HepG2 (cell line): ENCODE results near the gene C20orf204. TPM values are rescaled to one million over a fixed set of nuclear protein-coding genes. Genes with fewer than 3 reads are reported as not detected.

Source experiments
- ATF2 ChIP-seq: sonication (generic); formaldehyde crosslinking; IDR thresholded peaks from 2 replicates; pipeline ENCODE4 v1.4.0; 2020; ENCODE audit warnings: missing genetic modification reagents
- CREB3 ChIP-seq: sonication (generic); formaldehyde crosslinking; IDR thresholded peaks from 2 replicates; pipeline ENCODE4 v1.5.0; 2020; ENCODE audit warnings: missing genetic modification reagents
- ETV6 ChIP-seq: sonication (generic); formaldehyde crosslinking; conservative IDR thresholded peaks from 2 replicates; pipeline ENCODE4 v1.4.0; 2020; ENCODE audit warnings: missing genetic modification reagents
- HNRNPH1 ChIP-seq: fragments of 200-400 bp; formaldehyde crosslinking; optimal IDR thresholded peaks from 2 replicates; pipeline ENCODE3; 2017; ENCODE audit warnings: mild to moderate bottlenecking, low read depth, low read length
- HNRNPK ChIP-seq: fragments of 200-400 bp; formaldehyde crosslinking; IDR thresholded peaks from 2 replicates; pipeline ENCODE4 v1.6.1; 2018; ENCODE audit warnings: low read length, low read depth, moderate library complexity, mild to moderate bottlenecking; ENCODE audit not compliant: poor library complexity, severe bottlenecking
- NR3C1 ChIP-seq: sonication (generic); formaldehyde crosslinking; IDR thresholded peaks from 2 replicates; pipeline ENCODE4 v1.4.0; 2020; ENCODE audit warnings: missing genetic modification reagents
- REL ChIP-seq: sonication (generic); formaldehyde crosslinking; conservative IDR thresholded peaks from 2 replicates; pipeline ENCODE4 v1.8.0; 2022; ENCODE audit warnings: mild to moderate bottlenecking, missing genetic modification reagents, moderate library complexity
- SALL1 ChIP-seq: sonication (generic); formaldehyde crosslinking; IDR thresholded peaks from 2 replicates; pipeline ENCODE4 v1.8.0; 2022; ENCODE audit warnings: mild to moderate bottlenecking, missing genetic modification reagents
- SOX5 ChIP-seq: IDR thresholded peaks from 2 replicates; pipeline ENCODE4 v1.6.1; 2016; ENCODE audit warnings: borderline replicate concordance
- TCF12 ChIP-seq, 2 experiments: fragments of 450-650 bp in 1 of 2; sonication (generic) in 1 of 2; formaldehyde crosslinking in 1 of 2; IDR thresholded peaks; 2 replicates each; pipeline versions ENCODE4 v1.6.1 to v1.8.0; 2017 to 2022; ENCODE audit warnings: antibody characterized with exemption in 1 of 2, mild to moderate bottlenecking in 1 of 2, missing genetic modification reagents in 1 of 2, moderate library complexity in 1 of 2
- UBTF ChIP-seq: sonication (generic); formaldehyde crosslinking; IDR thresholded peaks from 2 replicates; pipeline ENCODE4 v1.4.0; 2020; ENCODE audit warnings: mild to moderate bottlenecking, missing genetic modification reagents
- YY1 ChIP-seq: IDR thresholded peaks from 2 replicates; pipeline ENCODE4 v1.6.1; 2011; ENCODE audit warnings: low read length, low read depth, moderate library complexity, mild to moderate bottlenecking; ENCODE audit not compliant: insufficient read depth, insufficient replicate concordance
- ZBTB26 ChIP-seq: IDR thresholded peaks from 2 replicates; pipeline ENCODE4 v1.6.1; 2016; ENCODE audit warnings: missing compliant biosample characterization, missing genetic modification reagents, borderline replicate concordance
- ZNF276 ChIP-seq: sonication (generic); formaldehyde crosslinking; IDR thresholded peaks from 2 replicates; pipeline ENCODE4 v1.4.0; 2020; ENCODE audit warnings: mild to moderate bottlenecking, low read depth, missing genetic modification reagents
- ZNF333 ChIP-seq: sonication (generic); formaldehyde crosslinking; IDR thresholded peaks from 2 replicates; pipeline ENCODE4 v1.4.0; 2020; ENCODE audit warnings: mild to moderate bottlenecking, missing genetic modification reagents, borderline replicate concordance
- ZNF552 ChIP-seq: sonication (generic); formaldehyde crosslinking; IDR thresholded peaks from 2 replicates; pipeline ENCODE4 v1.9.0; 2022; ENCODE audit warnings: missing genetic modification reagents, mild to moderate bottlenecking, borderline replicate concordance
- ZNF709 ChIP-seq: sonication (generic); formaldehyde crosslinking; IDR thresholded peaks from 2 replicates; pipeline ENCODE4 v1.5.0; 2020; ENCODE audit warnings: mild to moderate bottlenecking, missing genetic modification reagents
- ZNF713 ChIP-seq: sonication (generic); formaldehyde crosslinking; IDR thresholded peaks from 2 replicates; pipeline ENCODE4 v1.4.0; 2020; ENCODE audit warnings: mild to moderate bottlenecking, missing genetic modification reagents
- ZNF776 ChIP-seq: sonication (generic); formaldehyde crosslinking; IDR thresholded peaks from 2 replicates; pipeline ENCODE4 v1.4.0; 2020; ENCODE audit warnings: mild to moderate bottlenecking, missing genetic modification reagents
- ZNF878 ChIP-seq: sonication (generic); formaldehyde crosslinking; IDR thresholded peaks from 2 replicates; pipeline ENCODE4 v1.8.1; 2023; ENCODE audit warnings: mild to moderate bottlenecking, missing genetic modification reagents, moderate library complexity
- polyA plus RNA-seq, 8 experiments: library from polyadenylated mRNA; depleted of rRNA in 3 of 8; stranded (reverse) in 7 of 8; unstranded in 1 of 8; fragments of >200 nt; fragmentation: Illumina TruSeq in 4 of 8; extraction: Trizol in 4 of 8; gene quantifications; 2 replicates each; pipeline versions ENCODE4 v1.2.1 to v1.2.3, GENCODE V29; 2011 to 2016; ENCODE audit warnings: low read depth in 4 of 8, missing spikeins in 1 of 8, mixed read lengths in 1 of 8; ENCODE audit not compliant: insufficient read depth in 1 of 8
- total RNA-seq, 5 experiments: library from RNA; depleted of rRNA; stranded (reverse); fragments of >200 nt; fragmentation: Illumina TruSeq; extraction: Trizol; gene quantifications; 2 replicates each; pipeline ENCODE4 v1.2.3, GENCODE V29; 2016; ENCODE audit warnings: low read depth in 1 of 5

The C20orf204 gene
- total and polyA plus RNA-seq, 2 of the 13 experiments (the other 11 are each of a cell fraction or from before 2014, with no cell fraction given): 22.1 to 80.0 TPM

GRCh38 chr20:64042054-64042781 is 6.2 kb downstream of the C20orf204 start (continued):
- 0 out of 2 replicates have a peak, but pooled peaks have one; percentile 12 for TF ChIP-seq NR3C1
- no peak for TF ChIP-seq ZNF552
- TF ChIP-seq TCF12 (IDR thresholded peaks at IDR 0.05): no peak
- TF ChIP-seq TCF12 (CRISPR knock-in tag; IDR thresholded peaks at IDR 0.05): peak; percentile 72; the same call in 1 of the 2 replicates
- peak; percentile 58; the same call in 1 of the 2 replicates for TF ChIP-seq ZNF878 (CRISPR knock-in tag)
- TF ChIP-seq CREB3: peak; percentile 58; the same call in 1 of the 2 replicates
- TF ChIP-seq ZNF709 (CRISPR knock-in tag): peak; percentile 87; the same call in 1 of the 2 replicates
- peak; percentile 41; the same call in 1 of the 2 replicates for TF ChIP-seq ZNF333 (CRISPR knock-in tag)
- TF ChIP-seq SALL1 (CRISPR knock-in tag): peak; percentile 34; the same call in 1 of the 2 replicates
- TF ChIP-seq ETV6: peak; percentile 50
- no peak for TF ChIP-seq REL (CRISPR knock-in tag)
- TF ChIP-seq SOX5 (CRISPR knock-in tag): peak; percentile 13; the same call in 1 of the 2 replicates
- peak; percentile 93; the same call in 1 of the 2 replicates for TF ChIP-seq ZNF276 (CRISPR knock-in tag)
- TF ChIP-seq HNRNPH1: peak; percentile 83
- TF ChIP-seq UBTF (CRISPR knock-in tag): peak; percentile 94
- TF ChIP-seq HNRNPK: peak; percentile 97
- TF ChIP-seq ZNF776 (CRISPR knock-in tag): peak; percentile 74; the same call in 1 of the 2 replicates
- TF ChIP-seq ATF2 (CRISPR knock-in tag): peak; percentile 65
- 0 out of 2 replicates have a peak, but pooled peaks have one; percentile 55 for TF ChIP-seq ZBTB26 (CRISPR knock-in tag)
- TF ChIP-seq ZNF713 (CRISPR knock-in tag): no peak
- peak; percentile 25 for TF ChIP-seq YY1
